Spleen (tissue), 11 donors: Measurements from ENCODE around the gene GFM1. TPM values are rescaled to one million over a fixed set of nuclear protein-coding genes. Genes with fewer than 3 reads are reported as not detected.

Source experiments
- DNase-seq: peaks from one replicate; pipeline ENCODE4 v3.0.0-alpha.2; 2020
- H3K27ac ChIP-seq, 8 donors: fragments of 200-600 bp; sonication (generic) in 7 of 8; 1 replicate in 4 of 8; 2 replicates in 4 of 8; pipeline versions ENCODE4 v1.5.0 to v1.8.0; 2016 to 2021; ENCODE audit warnings: inconsistent platforms in 4 of 8, mild to moderate bottlenecking in 4 of 8, moderate library complexity in 1 of 8
- H3K27me3 ChIP-seq, 7 donors: fragments of 200-600 bp; sonication (generic) in 6 of 7; replicated peaks in 1 of 7; 1 replicate in 4 of 7; 2 replicates in 3 of 7; pipeline versions ENCODE4 v1.5.0 to v1.8.0; 2016 to 2021; ENCODE audit warnings: inconsistent platforms in 3 of 7, mild to moderate bottlenecking in 1 of 7
- H3K36me3 ChIP-seq, 6 donors: fragments of 200-600 bp; sonication (generic) in 5 of 6; 1 replicate in 4 of 6; 2 replicates in 2 of 6; pipeline versions ENCODE4 v1.5.0 to v1.8.0; 2016 to 2021; ENCODE audit warnings: inconsistent platforms in 2 of 6
- H3K4me1 ChIP-seq, 6 donors: fragments of 200-600 bp; sonication (generic) in 5 of 6; 1 replicate in 3 of 6; 2 replicates in 3 of 6; pipeline versions ENCODE4 v1.5.0 to v1.8.0; 2016 to 2021; ENCODE audit warnings: inconsistent platforms in 3 of 6
- H3K4me3 ChIP-seq, 8 donors: fragments of 200-600 bp; sonication (generic) in 7 of 8; 1 replicate in 4 of 8; 2 replicates in 4 of 8; pipeline versions ENCODE4 v1.5.0 to v1.8.0; 2016 to 2021; ENCODE audit warnings: inconsistent platforms in 4 of 8, mild to moderate bottlenecking in 4 of 8, moderate library complexity in 2 of 8
- H3K9me3 ChIP-seq, 8 donors: fragments of 200-600 bp; sonication (generic) in 7 of 8; 1 replicate in 4 of 8; 2 replicates in 4 of 8; pipeline versions ENCODE4 v1.5.0 to v1.8.0; 2016 to 2021; ENCODE audit warnings: inconsistent platforms in 4 of 8
- CTCF ChIP-seq, 11 experiments: fragments of 200-600 bp in 7 of 11; fragments of 450-650 bp in 4 of 11; sonication (generic) in 4 of 11; IDR thresholded peaks in 8 of 11; conservative IDR thresholded peaks in 3 of 11; 1 replicate in 7 of 11; 2 replicates in 4 of 11; pipeline versions ENCODE4 v1.4.0 to v1.8.0; 2016 to 2021; ENCODE audit warnings: antibody characterized with exemption in 11 of 11, inconsistent platforms in 4 of 11, mild to moderate bottlenecking in 1 of 11
- POLR2A ChIP-seq, 3 donors: fragments of 450-650 bp; IDR thresholded peaks; one replicate each; pipeline ENCODE4 v1.5.1; 2017; ENCODE audit warnings: antibody characterized with exemption in 3 of 3, mild to moderate bottlenecking in 1 of 3
- POLR2AphosphoS5 ChIP-seq, 3 donors: sonication (generic); formaldehyde crosslinking; IDR thresholded peaks; one replicate each; pipeline ENCODE4 v1.5.1; 2017; ENCODE audit warnings: antibody characterized with exemption in 3 of 3
- WGBS, 5 donors: extraction: QIAGEN DNeasy Blood & Tissue Kit in 3 of 5; methylation state at CpG; one replicate each; pipeline versions ENCODE4 v1.1.5 to v1.1.7; 2013 to 2018; 5-methylcytosine and 5-hydroxymethylcytosine counted together
- intact Hi-C: fragments of 100-400 bp; cut with DNase I; formaldehyde crosslinking; loops from one replicate; pipeline ENCODE4 v1.15.0; 2023; ENCODE audit warnings: low total_unique reads
- polyA plus RNA-seq, 3 donors: library from polyadenylated mRNA; stranded (reverse); fragments of 200-250 nt; gene quantifications; one replicate each; pipeline ENCODE4 v1.2.1, GENCODE V29; 2013
- total RNA-seq, 7 donors: library from RNA; depleted of rRNA in 3 of 7; stranded (reverse); fragments of >200 nt in 3 of 7; fragmentation: NEBNext Ultra II Directional in 4 of 7; extraction: Animal tissue kit (Norgen Biotek cat#: 25700) in 4 of 7; gene quantifications; one replicate each; pipeline versions ENCODE4 v1.1.0 to v1.2.1, GENCODE V29; 2016 to 2021
- donor health status: healthy with polysubstance abuse.
- donor health status: DM: no; HTN: no; CAD: no; lungs with moderate emphysema.
- donor health status: DM: no; HTN: no; CAD: no.
- donor health status: Bipolar disorder and iron deficiency.
- donor health status: healthy.
- donor health status: DM: no; HTN: no; CAD: no.
- donor health status: DM: yes; HTN: yes; CAD: no.

Gene GFM1
- total and polyA plus RNA-seq, 10 donors = 11.8 to 56.5 (median 43.9) TPM

- no peak overlapping the region for H3K27ac ChIP-seq
- peaks cover 0 to 20% (median 8%) of the 10 kb centered on the region in 6 donors for H3K4me1 ChIP-seq
- no peak for DNase-seq
- no peak overlapping the region for H3K4me3 ChIP-seq
- intact Hi-C loops = no loop called here
- peaks cover 0 to 99% (median 70%) of the 10 kb centered on the region in 6 donors for H3K36me3 ChIP-seq
- TF ChIP-seq CTCF (IDR thresholded peaks at IDR 0.05 in 8 of 11, conservative IDR thresholded peaks at IDR 0.05 in 3 of 11) (no peak), POLR2AphosphoS5 (IDR thresholded peaks at IDR 0.05) (no peak), POLR2A (IDR thresholded peaks at IDR 0.05) (no peak)
- H3K9me3 ChIP-seq = no peaks in the 10 kb centered on the region
- 83 to 95% (median 90%) methylated on average over 3 of the region's 3 CpGs for WGBS, 5 donors
- H3K27me3 ChIP-seq = no peaks in the 10 kb centered on the region
Measured at GRCh38 chr3:158652463-158652862, 8.1 kb downstream of the GFM1 start.

- 82 to 90% (median 85%) methylated on average over 7 of the region's 7 CpGs for WGBS, 5 donors
- H3K4me3 ChIP-seq = no peak overlapping the region
- intact Hi-C loops = loop anchor here (5.0 kb wide), 1 partner anchor 133 kb away; no protein-coding TSS in a partner anchor
- DNase-seq = no peak
- H3K27me3 ChIP-seq = no peaks in the 10 kb centered on the region
- H3K27ac ChIP-seq = no peak overlapping the region
- H3K9me3 ChIP-seq = no peaks in the 10 kb centered on the region
- no peak for TF ChIP-seq CTCF (IDR thresholded peaks at IDR 0.05 in 8 of 11, conservative IDR thresholded peaks at IDR 0.05 in 3 of 11)
- TF ChIP-seq POLR2AphosphoS5 (IDR thresholded peaks at IDR 0.05) = no peak
- TF ChIP-seq POLR2A (IDR thresholded peaks at IDR 0.05) = no peak
- peaks cover 0 to 13% (median 0%) of the 10 kb centered on the region in 6 donors for H3K4me1 ChIP-seq
- H3K36me3 ChIP-seq = peaks cover 0 to 100% (median 68%) of the 10 kb centered on the region in 6 donors
Measured at GRCh38 chr3:158658889-158659288, 14.6 kb downstream of the GFM1 start.

GRCh38 chr3:158659454-158660237, 15.3 kb downstream of the GFM1 start:
- H3K27me3 ChIP-seq = no peaks in the 10 kb centered on the region
- no peaks in the 10 kb centered on the region for H3K9me3 ChIP-seq
- H3K4me3 ChIP-seq = no peak overlapping the region
- no peak overlapping the region for H3K27ac ChIP-seq
- WGBS, 5 donors = 36 to 41% (median 40%) methylated on average over 7 of the region's 7 CpGs
- TF ChIP-seq POLR2A (IDR thresholded peaks at IDR 0.05) (no peak), POLR2AphosphoS5 (IDR thresholded peaks at IDR 0.05) (no peak), CTCF (IDR thresholded peaks at IDR 0.05 in 8 of 11, conservative IDR thresholded peaks at IDR 0.05 in 3 of 11) (peak in 10 of 11 experiments; percentile 12 to 76 (median 64))
- intact Hi-C loops = loop anchor here (5.0 kb wide), 1 partner anchor 133 kb away; no protein-coding TSS in a partner anchor
- no peak for DNase-seq
- peaks cover 0 to 100% (median 69%) of the 10 kb centered on the region in 6 donors for H3K36me3 ChIP-seq
- H3K4me1 ChIP-seq = peaks cover 0 to 13% (median 0%) of the 10 kb centered on the region in 6 donors

GRCh38 chr3:158660711-158661110, 16.4 kb downstream of the GFM1 start:
- intact Hi-C loops = no loop called here
- 87 to 96% (median 91%) methylated on average over 4 of the region's 4 CpGs for WGBS, 5 donors
- no peaks in the 10 kb centered on the region for H3K27me3 ChIP-seq

More at GRCh38 chr3:158660711-158661110, 16.4 kb downstream of the GFM1 start:
- DNase-seq = no peak
- H3K36me3 ChIP-seq = peaks cover 0 to 100% (median 67%) of the 10 kb centered on the region in 6 donors
- TF ChIP-seq POLR2AphosphoS5 (IDR thresholded peaks at IDR 0.05) (no peak), CTCF (IDR thresholded peaks at IDR 0.05 in 8 of 11, conservative IDR thresholded peaks at IDR 0.05 in 3 of 11) (no peak), POLR2A (IDR thresholded peaks at IDR 0.05) (no peak)
- peaks cover 0 to 13% (median 0%) of the 10 kb centered on the region in 6 donors for H3K4me1 ChIP-seq
- no peak overlapping the region for H3K4me3 ChIP-seq
- H3K27ac ChIP-seq = no peak overlapping the region
- no peaks in the 10 kb centered on the region for H3K9me3 ChIP-seq
